Left ventricle myocardium inferior (tissue), 1 donor: ENCODE results near the gene CEP85L. TPM values are rescaled to one million over a fixed set of nuclear protein-coding genes. Genes with fewer than 3 reads are reported as not detected.

Experiments
- DNase-seq: peaks from one replicate; pipeline ENCODE4 v3.0.0-alpha.2; 2020
- H3K27ac ChIP-seq: fragments of 200-600 bp; replicated peaks from 2 replicates; pipeline ENCODE4 v1.8.0; 2021
- H3K27me3 ChIP-seq: fragments of 200-600 bp; 2 replicates; pipeline ENCODE4 v1.8.0; 2021; ENCODE audit warnings: low read depth
- H3K36me3 ChIP-seq: fragments of 200-600 bp; 2 replicates; pipeline ENCODE4 v1.8.0; 2021
- H3K4me1 ChIP-seq: fragments of 200-600 bp; 2 replicates; pipeline ENCODE4 v1.8.0; 2021
- H3K4me3 ChIP-seq: fragments of 200-600 bp; 2 replicates; pipeline ENCODE4 v1.8.0; 2021; ENCODE audit warnings: mild to moderate bottlenecking, moderate library complexity
- H3K9me3 ChIP-seq: fragments of 200-600 bp; replicated peaks from 2 replicates; pipeline ENCODE4 v1.8.0; 2021
- intact Hi-C: fragments of 100-400 bp; cut with micrococcal nuclease; formaldehyde crosslinking; loops from one replicate; pipeline ENCODE4 v1.11.0; 2022
- total RNA-seq: library from RNA; stranded (reverse); fragmentation: NEBNext Ultra II Directional; extraction: Animal tissue kit (Norgen Biotek cat#: 25700); gene quantifications from one replicate; pipeline ENCODE4 v1.2.1, GENCODE V29; 2021
- TF ChIP-seq, protein P1 (sequence below): fragments of 200-600 bp; IDR thresholded peaks from 2 replicates; pipeline ENCODE4 v1.8.0; 2021; ENCODE audit warnings: antibody characterized with exemption, mild to moderate bottlenecking, borderline replicate concordance
- donor health status: DM: no; HTN: yes; CAD: no; lungs with severe emphysema.

The CEP85L gene
- total RNA-seq, 1 donor from 2014 or later = 11.5 TPM

DNA sequence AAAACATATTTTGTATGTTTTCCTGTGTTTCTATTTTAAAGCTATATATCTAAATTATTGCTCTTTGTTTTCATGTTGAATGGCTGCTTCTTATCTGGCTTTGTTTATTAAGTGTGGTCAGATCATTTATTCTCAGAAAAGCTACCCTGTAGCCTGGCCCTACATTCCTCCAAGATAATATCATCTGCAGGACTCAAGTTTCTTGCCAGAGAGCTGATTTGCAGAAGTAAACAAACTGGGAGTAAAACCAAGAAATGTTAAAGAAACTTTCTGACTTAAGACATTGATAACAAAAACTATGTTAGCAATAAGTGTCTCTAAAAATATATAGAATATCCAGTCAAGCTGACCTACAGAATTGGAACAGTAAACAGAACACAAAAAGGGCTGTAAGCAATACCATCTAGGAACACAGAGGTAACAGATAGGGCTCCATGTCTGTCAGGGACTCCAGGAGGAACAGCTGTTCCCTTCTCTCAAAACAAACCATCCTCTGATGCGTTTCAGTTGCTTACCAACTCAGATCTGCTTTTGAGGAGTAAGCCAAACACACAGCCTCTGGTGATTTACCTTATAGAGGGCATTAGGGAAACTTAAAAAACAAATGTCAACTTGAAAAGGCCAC lies 17.5 kb upstream of the CEP85L start:
- TF ChIP-seq, protein P1, sequence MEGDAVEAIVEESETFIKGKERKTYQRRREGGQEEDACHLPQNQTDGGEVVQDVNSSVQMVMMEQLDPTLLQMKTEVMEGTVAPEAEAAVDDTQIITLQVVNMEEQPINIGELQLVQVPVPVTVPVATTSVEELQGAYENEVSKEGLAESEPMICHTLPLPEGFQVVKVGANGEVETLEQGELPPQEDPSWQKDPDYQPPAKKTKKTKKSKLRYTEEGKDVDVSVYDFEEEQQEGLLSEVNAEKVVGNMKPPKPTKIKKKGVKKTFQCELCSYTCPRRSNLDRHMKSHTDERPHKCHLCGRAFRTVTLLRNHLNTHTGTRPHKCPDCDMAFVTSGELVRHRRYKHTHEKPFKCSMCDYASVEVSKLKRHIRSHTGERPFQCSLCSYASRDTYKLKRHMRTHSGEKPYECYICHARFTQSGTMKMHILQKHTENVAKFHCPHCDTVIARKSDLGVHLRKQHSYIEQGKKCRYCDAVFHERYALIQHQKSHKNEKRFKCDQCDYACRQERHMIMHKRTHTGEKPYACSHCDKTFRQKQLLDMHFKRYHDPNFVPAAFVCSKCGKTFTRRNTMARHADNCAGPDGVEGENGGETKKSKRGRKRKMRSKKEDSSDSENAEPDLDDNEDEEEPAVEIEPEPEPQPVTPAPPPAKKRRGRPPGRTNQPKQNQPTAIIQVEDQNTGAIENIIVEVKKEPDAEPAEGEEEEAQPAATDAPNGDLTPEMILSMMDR = no peak
- Histone ChIP-seq H3K27ac (peak overlapping the region; percentile 61), H3K4me1 (peaks cover 20% of the 10 kb centered on the region), H3K36me3 (no peaks in the 10 kb centered on the region), H3K9me3 (no peaks in the 10 kb centered on the region), H3K27me3 (no peaks in the 10 kb centered on the region), H3K4me3 (no peak overlapping the region)
- intact Hi-C loops = no loop called here
- no peak for DNase-seq

DNA sequence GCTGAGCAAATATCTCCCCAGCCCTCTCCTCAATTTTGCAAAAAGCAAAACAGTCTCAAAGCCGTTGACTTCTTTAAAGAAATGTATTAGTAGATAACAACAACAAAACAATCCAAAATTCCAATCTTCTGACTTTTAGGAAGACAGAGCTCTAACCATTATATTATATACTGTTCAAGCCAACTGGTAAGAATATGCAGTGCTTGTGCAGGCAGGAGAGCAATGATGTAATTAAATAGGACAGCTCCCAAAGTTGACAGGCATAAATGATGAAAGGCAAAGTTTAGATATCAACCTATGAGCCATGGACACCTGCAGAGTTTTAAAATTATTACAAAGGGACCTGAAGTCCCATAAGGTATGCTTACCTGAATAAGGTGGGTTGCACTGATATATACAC lies 16.6 kb upstream of the CEP85L start:
- no peaks in the 10 kb centered on the region for H3K9me3 ChIP-seq
- no peak overlapping the region for H3K4me3 ChIP-seq
- no peaks in the 10 kb centered on the region for H3K27me3 ChIP-seq
- peaks cover 20% of the 10 kb centered on the region for H3K4me1 ChIP-seq
- intact Hi-C loops = no loop called here
- TF ChIP-seq, protein P1 = no peak
- no peaks in the 10 kb centered on the region for H3K36me3 ChIP-seq
- DNase-seq = no peak
- peak overlapping the region; percentile 61 for H3K27ac ChIP-seq

DNA sequence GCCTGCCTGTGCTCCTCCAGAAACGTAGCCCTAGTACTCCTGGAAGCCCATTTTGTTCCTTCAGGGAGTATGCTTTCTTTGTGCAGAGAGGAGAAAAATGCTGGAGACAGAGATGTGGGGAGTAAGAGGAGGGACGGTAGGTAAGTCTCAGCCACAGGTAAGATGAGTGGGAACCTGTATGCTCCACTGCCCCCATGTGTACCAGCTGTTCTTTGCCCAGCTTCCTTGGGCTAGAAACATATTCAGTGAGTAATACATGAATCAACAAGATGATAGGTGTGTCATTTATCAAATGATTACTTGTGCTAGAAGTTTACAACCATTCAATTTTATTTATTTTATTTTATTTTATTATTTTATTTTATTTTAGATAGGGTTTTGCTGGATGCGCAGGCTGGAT lies 13.6 kb upstream of the CEP85L start:
- Histone ChIP-seq H3K4me1 (peaks cover 21% of the 10 kb centered on the region), H3K36me3 (no peaks in the 10 kb centered on the region), H3K27ac (no peak overlapping the region), H3K27me3 (no peaks in the 10 kb centered on the region), H3K4me3 (peak overlapping the region; percentile 36), H3K9me3 (no peaks in the 10 kb centered on the region)
- intact Hi-C loops = no loop called here
- no peak for DNase-seq
- TF ChIP-seq, protein P1 = no peak

DNA sequence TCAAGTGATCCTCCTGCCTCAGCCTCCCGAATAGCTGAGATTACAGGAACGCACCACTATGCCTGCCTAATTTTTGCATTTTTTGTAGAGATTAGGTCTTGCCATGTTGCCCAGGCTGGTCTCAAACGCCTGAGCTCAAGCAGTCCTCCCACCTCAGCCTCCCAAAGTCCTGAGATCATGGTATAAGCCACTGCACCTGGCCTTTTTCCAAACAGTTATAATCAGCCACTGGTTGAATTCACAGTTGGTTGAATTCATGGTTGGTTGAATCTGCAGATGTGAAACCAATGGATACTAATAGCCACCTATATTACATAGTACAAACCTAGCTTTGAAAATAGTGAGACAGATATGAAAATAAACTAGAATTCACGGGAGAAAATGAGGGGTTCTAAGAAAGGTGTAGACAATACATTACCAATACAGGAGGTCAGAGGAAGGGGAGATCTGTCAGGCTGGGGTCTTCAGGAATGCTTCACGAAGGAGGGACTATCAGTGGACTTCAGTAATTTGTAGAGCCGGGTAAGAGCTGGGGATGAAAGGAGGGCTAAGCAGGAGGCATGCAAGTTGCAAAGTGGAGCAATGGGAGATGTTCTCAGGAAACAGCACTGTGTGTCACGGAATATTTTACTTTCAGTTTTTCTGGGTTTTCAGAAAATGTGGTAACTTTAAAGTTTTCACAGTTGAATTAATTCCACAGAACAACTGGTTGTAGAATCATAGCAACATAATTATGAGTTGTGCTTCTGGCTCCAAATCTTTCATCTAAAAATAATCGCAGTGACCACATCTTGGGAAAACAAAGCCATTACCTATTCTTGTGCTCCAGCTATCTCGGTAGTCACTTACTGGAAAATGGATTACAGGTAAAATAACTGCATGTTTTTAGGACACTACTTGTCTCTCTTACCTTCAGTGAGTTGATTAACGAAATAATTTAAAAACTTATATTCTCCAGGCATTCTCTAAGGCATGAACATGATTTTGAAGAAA lies 12.9 kb upstream of the CEP85L start:
- intact Hi-C loops = no loop called here
- H3K27ac ChIP-seq = no peak overlapping the region

DNA sequence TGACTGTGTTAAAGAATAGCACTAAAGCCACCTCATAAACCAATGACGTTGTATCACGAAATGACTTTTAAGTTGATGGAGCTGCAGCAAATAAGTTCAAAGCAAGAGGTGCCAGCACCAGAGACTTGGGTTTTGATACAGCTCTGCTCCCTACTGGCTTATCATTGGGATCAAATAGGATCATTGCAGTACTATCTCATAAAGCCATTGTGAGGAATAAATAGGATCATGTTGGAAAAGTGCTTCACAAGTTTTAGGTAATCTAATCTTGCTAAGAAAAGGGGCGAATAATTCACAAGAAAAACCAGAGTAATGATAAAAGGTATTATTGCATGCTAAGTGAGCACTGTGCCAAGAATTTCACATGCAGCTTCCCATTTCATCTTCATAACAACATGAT lies 10.4 kb upstream of the CEP85L start:
- H3K4me1 ChIP-seq = peaks cover 9% of the 10 kb centered on the region
- no peaks in the 10 kb centered on the region for H3K27me3 ChIP-seq
- intact Hi-C loops = no loop called here
- DNase-seq = no peak
- H3K9me3 ChIP-seq = no peaks in the 10 kb centered on the region
- no peak overlapping the region for H3K27ac ChIP-seq
- TF ChIP-seq, protein P1 = no peak
- H3K4me3 ChIP-seq = no peak overlapping the region
- no peaks in the 10 kb centered on the region for H3K36me3 ChIP-seq

More for the DNA sequence above, 12.9 kb upstream of the CEP85L start:
- DNase-seq = no peak
- peak overlapping the region; percentile 36 for H3K4me3 ChIP-seq
- no peaks in the 10 kb centered on the region for H3K9me3 ChIP-seq
- H3K4me1 ChIP-seq = peaks cover 22% of the 10 kb centered on the region
- no peaks in the 10 kb centered on the region for H3K36me3 ChIP-seq
- no peaks in the 10 kb centered on the region for H3K27me3 ChIP-seq
- TF ChIP-seq, protein P1 = no peak
